ENCODE measurements around the gene CACNB2.
A peak's percentile ranks its signal among the peaks of the same experiment; 100 is the strongest.
"Not testable (repeated sequence)": the region's sequence is repeated elsewhere in the genome, so short reads cannot be mapped to it uniquely, and the experiment has no call there.

CACNB2 gene

GRCh38 chr10:18196806-18197550, 56.8 kb downstream of the CACNB2 start:
- DNase-seq: no peak

DNA sequence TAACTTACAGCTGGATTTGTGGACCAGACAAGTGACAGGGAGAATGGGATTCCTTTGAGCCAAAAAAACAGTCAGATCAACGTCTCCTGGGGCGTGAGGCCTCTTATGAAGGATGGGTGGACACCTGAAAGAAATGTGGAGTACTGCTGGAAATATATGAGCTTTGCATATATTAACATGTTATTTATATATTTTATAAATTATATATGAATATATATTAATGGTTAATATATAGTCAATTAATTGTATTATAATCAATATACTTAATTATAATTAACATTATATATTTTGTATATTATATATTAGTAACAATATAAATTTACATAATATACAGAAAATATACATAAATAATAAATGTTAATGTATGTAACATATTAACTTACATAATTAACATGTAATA, 57.5 kb downstream of the CACNB2 start:
- DNase-seq: no peak

DNA sequence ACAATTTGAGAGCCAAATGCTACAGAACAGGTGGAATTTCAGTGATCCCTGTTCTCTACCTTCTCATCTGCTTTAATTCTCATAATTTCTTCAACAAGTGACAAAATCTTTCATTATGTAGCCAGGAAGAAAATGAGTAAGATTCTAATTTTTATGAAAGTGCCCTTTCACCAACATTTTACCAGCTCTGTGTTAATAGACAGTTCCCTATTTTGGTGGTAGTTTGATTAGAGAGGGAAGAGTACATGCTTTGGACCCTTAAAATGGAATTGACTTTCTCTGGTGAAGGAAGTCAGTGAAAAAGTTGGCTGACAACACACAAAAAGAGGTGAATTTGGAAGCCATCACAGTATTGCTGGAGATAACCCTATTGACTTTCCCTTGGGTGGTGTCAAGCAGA, 61.7 kb downstream of the CACNB2 start:
- no peak for DNase-seq

DNA sequence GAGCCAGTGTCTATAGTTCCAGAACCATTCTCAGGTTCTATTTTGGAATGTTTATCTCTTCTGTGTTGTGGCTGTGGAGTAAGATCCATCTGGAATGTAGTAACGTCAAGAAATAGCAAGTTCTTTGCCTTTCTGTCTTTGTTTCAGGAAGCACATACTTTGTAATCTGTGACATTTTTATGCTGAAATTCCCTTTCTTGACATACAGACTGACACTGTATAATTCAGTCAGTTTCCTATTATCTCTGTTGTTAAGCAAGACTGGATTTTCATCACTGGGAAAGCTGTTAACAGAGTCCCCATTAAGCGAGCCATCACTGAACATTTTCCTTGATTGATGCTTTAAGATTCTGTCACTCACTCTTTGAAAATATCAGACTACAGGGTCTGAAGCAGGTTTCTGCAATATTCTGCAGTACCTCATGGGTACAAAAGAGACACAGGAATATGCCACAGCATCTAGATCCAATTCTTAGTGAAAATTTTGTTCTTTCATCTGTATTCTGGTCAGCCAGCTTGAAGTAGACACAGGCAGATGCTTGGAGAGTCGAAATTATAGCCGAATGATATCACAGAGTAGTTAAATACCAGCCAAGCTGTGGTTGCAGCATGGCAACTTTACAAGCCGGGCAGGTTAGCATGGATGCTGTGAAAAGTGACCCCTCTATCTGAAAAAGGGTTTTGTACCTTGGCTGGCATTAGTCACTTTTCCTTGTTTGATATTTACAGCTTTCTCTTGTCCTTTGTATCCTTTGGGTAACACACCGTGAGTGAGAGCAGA, 62.6 kb downstream of the CACNB2 start:
- no peak for DNase-seq

- no peak for DNase-seq
These were observed 63.2 kb downstream of the CACNB2 start for GRCh38 chr10:18203471-18203870.

DNA sequence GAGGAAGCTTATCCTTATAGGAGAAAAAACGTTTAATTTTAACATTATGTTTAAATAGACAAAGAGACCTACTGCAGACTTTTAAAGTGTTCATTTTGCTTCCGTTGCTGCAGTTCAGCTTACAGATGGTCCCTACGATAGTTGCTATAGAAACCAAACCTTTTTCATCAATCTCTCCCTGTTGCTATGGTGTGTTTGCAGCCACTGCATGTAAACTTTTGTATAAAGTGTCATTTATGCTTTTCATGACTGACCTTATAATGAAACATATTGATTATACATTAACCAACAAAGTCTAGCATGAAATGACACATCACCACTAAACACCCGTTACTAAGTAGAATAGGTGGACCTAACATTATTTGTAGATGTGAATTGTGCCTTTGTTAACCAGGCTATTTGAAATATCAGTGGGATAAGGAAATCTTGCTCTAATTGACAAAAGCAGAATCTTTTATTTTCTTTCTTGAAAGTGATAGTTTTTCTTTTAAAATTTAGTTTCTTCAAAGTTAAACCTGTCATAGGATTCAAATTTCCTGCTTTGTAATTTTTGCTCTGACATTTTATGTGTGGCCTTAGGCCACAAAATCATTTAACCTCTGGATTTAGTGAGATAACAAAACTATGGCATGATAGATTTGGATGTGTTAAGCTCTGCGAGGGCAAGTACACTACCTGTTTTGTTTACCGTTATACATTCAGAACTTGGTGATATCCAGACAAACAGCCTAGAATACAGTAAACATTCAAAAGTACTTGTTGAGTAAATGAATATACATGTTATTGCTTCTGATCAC, 64.0 kb downstream of the CACNB2 start:
- no peak for DNase-seq

GRCh38 chr10:18205098-18205834, 65.0 kb downstream of the CACNB2 start:
- DNase-seq: no peak

- not testable (repeated sequence) for DNase-seq
These were observed 68.0 kb downstream of the CACNB2 start for GRCh38 chr10:18208186-18208585.

DNA sequence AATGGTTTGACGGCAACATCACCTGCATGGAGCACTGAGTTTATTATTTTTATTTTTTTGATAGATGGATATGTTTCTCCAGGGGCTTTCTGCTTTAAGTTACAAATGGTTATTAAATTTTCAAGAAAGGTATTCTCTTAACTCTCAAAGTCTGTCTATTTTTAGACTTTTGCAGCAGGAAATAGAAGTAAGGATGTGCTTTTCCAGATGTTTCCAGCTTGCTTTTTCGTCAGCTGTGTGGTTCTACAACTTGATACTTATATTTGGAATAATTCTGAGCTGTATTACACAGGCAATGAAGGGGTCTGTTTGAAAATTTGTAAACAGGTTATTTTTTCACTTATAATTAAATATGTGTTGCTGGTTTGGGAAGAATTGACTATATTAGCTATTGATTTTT, 69.0 kb downstream of the CACNB2 start:
- no peak for DNase-seq

GRCh38 chr10:18210711-18211110, 70.5 kb downstream of the CACNB2 start:
- no peak for DNase-seq

DNA sequence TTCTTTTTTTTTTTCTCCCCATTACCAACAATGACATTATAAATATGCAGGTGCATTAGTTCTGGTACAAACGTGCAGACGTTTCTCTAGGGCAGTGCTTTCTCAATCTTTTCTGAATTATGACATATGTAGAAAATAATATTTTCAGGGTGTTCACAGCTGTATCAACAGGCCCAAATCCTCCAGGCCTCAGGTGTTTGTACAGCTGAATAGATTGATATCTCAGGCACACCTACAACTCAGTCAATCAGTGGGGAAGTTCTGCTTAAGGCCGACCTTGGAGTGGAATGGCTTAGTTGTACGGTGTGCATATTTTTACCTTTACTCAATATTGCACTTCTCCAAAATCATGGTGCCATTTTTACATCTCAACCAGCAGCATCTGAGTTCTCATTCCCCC, 71.6 kb downstream of the CACNB2 start:
- no peak for DNase-seq

GRCh38 chr10:18213271-18213670, 73.0 kb downstream of the CACNB2 start:
- DNase-seq: no peak

- peak in 38 of 58 donors; percentile 4 to 74 (median 16) for DNase-seq
These were observed 74.7 kb downstream of the CACNB2 start for GRCh38 chr10:18214691-18215563.

GRCh38 chr10:18216482-18216881, 76.3 kb downstream of the CACNB2 start:
- DNase-seq: peak in 8 of 58 donors; percentile 1 to 40 (median 16)

- no peak for DNase-seq
These were observed 77.4 kb downstream of the CACNB2 start for GRCh38 chr10:18217577-18217976.

GRCh38 chr10:18219146-18219545, 78.9 kb downstream of the CACNB2 start:
- no peak for DNase-seq

- no peak for DNase-seq
These were observed 80.9 kb downstream of the CACNB2 start for GRCh38 chr10:18221123-18221522.

DNA sequence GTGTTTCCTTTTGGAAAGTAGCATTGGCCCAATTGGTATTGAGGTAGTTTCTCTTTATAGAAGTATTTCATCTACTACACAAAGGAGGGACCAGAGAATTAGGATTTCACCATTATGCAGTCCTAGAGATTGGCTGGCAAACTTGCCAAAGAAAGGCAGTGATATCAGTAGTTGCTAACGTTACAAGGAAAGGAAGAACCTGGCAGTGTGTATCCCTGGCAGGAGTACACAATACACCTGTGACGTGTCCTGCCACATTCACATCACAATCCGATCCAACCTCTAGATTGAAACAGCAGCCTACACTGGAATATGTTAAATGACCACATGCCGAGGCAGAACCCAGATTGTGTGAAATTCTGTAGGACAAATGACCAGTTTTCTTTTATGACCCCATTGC, 81.7 kb downstream of the CACNB2 start:
- no peak for DNase-seq

DNA sequence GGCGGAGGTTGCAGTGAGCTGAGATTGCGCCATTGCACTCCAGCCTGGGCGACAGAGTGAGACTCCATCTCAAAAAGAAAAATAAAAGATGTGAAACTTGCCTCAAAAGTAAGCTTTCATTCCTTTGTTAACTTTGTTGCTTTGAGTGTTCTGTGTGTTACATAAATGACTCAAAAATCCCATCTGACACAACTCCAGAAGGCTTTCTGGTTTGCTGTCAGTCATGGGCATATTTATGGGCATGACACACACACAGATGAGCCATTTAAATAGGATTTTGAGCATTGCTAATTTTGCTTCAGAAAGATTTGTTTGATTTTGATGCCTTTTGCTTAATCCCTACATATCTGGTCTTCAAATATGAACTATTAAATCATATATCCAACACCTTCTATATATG, 82.6 kb downstream of the CACNB2 start:
- no peak for DNase-seq

GRCh38 chr10:18223898-18224297, 83.7 kb downstream of the CACNB2 start:
- no peak for DNase-seq
